Measurements from ENCODE around the gene TBC1D9.
A peak's percentile ranks its signal among the peaks of the same experiment; 100 is the strongest.

TBC1D9 gene

GRCh38 chr4:140691369-140691768 is 64.8 kb downstream of the TBC1D9 start:
- DNase-seq (ENCODE audit: low read depth, low spot score) = peak; percentile 72

- no peak for DNase-seq (ENCODE audit: low read depth, low spot score)
These were observed 66.1 kb downstream of the TBC1D9 start for GRCh38 chr4:140690093-140690492.

- no peak for DNase-seq (ENCODE audit: low read depth, low spot score)
These were observed 66.6 kb downstream of the TBC1D9 start for GRCh38 chr4:140689623-140690022.

GRCh38 chr4:140688711-140689598 is 67.2 kb downstream of the TBC1D9 start:
- DNase-seq (ENCODE audit: low read depth, low spot score) = no peak

- DNase-seq (ENCODE audit: low read depth, low spot score) = no peak
These were observed 69.4 kb downstream of the TBC1D9 start for GRCh38 chr4:140686796-140687195.

- DNase-seq (ENCODE audit: low read depth, low spot score) = no peak
These were observed 71.9 kb downstream of the TBC1D9 start for GRCh38 chr4:140684314-140684713.

GRCh38 chr4:140681201-140681600 is 75.0 kb downstream of the TBC1D9 start:
- no peak for DNase-seq (ENCODE audit: low read depth, low spot score)

GRCh38 chr4:140680686-140681085 is 75.5 kb downstream of the TBC1D9 start:
- DNase-seq (ENCODE audit: low read depth, low spot score) = no peak

- no peak for DNase-seq (ENCODE audit: low read depth, low spot score)
These were observed 76.6 kb downstream of the TBC1D9 start for GRCh38 chr4:140679576-140679975.

GRCh38 chr4:140675599-140676231 is 80.5 kb downstream of the TBC1D9 start:
- DNase-seq (ENCODE audit: low read depth, low spot score) = no peak

GRCh38 chr4:140673729-140674128 is 82.5 kb downstream of the TBC1D9 start:
- no peak for DNase-seq (ENCODE audit: low read depth, low spot score)

GRCh38 chr4:140672416-140672815 is 83.8 kb downstream of the TBC1D9 start:
- no peak for DNase-seq (ENCODE audit: low read depth, low spot score)

GRCh38 chr4:140668111-140668510 is 88.1 kb downstream of the TBC1D9 start:
- DNase-seq (ENCODE audit: low read depth, low spot score) = no peak

GRCh38 chr4:140666889-140667614 is 89.1 kb downstream of the TBC1D9 start:
- DNase-seq (ENCODE audit: low read depth, low spot score) = no peak

GRCh38 chr4:140662082-140662869 is 93.9 kb downstream of the TBC1D9 start:
- DNase-seq (ENCODE audit: low read depth, low spot score) = no peak

- no peak for DNase-seq (ENCODE audit: low read depth, low spot score)
These were observed 94.6 kb downstream of the TBC1D9 start for GRCh38 chr4:140661550-140661949.

- DNase-seq (ENCODE audit: low read depth, low spot score) = no peak
These were observed 96.1 kb downstream of the TBC1D9 start for GRCh38 chr4:140659943-140660700.

GRCh38 chr4:140654495-140654814 is 101.7 kb downstream of the TBC1D9 start:
- DNase-seq (ENCODE audit: low read depth, low spot score) = no peak

GRCh38 chr4:140653718-140654494 is 102.3 kb downstream of the TBC1D9 start:
- no peak for DNase-seq (ENCODE audit: low read depth, low spot score)

- no peak for DNase-seq (ENCODE audit: low read depth, low spot score)
These were observed 103.6 kb downstream of the TBC1D9 start for GRCh38 chr4:140652601-140653000.

Measured in brain pericyte (primary cell).